Hematopoietic multipotent progenitor cell treated with erythropoietin and hydrocortisone succinate and interleukin-3 and kit ligand, for 6 days (in vitro differentiated cells): ENCODE measurements around the gene CDCA3.

Source experiments
- DNase-seq: peaks from one replicate; pipeline ENCODE4 v3.0.0-alpha.2; 2015

Gene CDCA3

DNA sequence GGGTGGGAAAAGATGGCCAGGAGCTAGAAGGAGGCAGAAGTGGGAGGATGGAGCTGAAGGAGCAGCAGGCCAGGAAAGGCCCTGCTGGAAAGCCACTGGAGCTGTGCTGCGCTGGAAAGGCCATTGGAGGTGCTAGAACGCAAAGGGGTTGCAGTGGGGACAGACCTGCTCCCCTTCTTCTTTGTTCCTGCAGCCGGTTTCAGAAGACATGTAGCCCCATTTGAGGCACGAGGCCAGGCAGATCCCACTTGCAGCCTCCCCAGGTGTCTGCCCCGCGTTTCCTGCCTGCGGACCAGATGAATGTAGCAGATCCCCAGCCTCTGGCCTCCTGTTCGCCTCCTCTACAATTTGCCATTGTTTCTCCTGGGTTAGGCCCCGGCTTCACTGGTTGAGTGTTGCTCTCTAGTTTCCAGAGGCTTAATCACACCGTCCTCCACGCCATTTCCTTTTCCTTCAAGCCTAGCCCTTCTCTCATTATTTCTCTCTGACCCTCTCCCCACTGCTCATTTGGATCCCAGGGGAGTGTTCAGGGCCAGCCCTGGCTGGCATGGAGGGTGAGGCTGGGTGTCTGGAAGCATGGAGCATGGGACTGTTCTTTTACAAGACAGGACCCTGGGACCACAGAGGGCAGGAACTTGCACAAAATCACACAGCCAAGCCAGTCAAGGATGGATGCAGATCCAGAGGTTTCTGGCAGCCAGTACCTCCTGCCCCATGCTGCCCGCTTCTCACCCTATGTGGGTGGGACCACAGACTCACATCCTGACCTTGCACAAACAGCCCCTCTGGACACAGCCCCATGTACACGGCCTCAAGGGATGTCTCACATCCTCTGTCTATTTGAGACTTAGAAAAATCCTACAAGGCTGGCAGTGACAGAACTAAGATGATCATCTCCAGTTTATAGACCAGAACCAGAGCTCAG is 31.7 kb downstream of the CDCA3 start:
- DNase-seq: no peak

DNA sequence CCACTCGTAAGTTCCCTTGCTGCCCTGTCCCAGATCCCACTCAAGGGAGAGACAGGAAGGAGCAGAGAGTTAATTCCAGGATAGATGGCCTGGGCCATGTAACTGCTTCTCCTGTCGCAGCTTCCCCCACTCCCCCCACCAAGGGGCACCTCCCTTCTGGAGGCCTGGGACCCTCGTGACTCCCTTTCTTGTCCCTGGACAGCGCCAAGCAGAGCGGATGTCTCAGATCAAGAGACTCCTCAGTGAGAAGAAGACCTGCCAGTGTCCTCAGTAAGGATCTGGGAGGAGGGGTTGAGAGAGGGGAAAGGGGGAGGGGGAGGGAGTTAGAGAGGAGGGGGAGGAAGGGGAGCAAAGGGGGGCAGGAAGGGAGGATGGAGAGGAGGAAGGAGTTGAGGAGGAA is 32.4 kb downstream of the CDCA3 start:
- no peak for DNase-seq

DNA sequence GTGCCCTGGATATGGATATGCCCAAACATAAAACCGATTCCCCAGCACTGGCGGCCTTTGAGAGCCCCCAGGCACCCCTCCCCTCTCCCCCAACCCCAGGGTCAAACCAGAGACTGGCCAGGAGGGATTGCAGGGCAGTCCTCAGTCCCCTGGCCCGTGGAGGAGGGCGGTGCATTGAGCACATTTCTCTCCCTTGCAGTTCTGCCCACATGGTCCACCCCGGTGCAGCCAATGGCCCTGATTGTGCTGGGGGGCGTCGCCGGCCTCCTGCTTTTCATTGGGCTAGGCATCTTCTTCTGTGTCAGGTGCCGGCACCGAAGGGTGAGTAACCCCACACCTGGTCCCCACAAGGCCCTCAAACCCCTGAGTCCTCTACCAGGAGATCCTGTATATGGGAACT is 32.9 kb downstream of the CDCA3 start:
- no peak for DNase-seq

DNA sequence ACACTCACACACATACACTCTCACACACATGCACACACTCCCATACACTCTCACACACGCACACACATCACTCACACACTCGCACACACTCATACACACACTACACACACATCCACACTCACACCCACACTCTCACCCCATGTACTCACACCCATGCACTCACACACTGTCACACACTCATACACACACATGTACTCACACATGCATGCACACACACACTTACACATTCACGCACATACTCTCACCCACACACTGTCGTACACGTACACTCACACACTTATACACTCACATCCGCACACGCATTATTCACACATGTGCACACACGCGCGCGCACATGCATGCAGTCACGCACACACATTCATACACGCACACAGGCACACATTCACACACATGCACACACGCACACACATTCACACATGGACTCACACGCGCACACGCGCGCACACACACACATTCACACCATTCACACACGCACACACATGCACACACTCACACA is 33.4 kb downstream of the CDCA3 start:
- no peak for DNase-seq

DNA sequence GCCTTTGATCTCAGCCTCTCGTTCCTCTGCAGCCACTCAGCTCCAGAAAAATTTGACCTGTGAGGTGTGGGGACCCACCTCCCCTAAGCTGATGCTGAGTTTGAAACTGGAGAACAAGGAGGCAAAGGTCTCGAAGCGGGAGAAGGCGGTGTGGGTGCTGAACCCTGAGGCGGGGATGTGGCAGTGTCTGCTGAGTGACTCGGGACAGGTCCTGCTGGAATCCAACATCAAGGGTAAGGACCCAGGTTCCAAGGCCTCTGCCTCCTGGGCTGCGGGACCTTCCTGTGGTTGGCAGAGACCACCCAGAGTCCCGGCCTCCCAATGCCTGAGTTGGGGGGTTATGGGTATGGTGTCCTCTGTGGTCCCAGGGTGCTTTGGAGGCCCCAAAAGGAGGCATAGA is 34.0 kb downstream of the CDCA3 start:
- no peak for DNase-seq

DNA sequence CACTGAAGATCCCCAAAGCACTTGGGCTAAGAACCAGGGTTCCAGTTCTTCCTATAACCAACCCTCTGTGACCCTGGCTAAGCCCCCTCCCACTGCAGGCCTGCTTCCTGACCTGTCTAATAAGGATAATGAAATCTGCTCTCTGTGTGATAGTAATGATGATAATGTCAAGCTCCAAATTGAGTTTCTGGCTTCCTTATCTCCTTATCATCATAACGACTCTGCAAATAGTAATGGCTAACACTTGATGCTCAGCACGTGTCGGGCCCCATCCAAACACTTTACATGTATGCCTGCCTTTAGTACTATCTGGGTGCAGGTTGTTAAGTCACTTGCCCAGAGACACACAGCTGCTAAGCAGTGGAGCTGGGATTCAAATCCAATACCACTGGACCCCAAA is 34.5 kb downstream of the CDCA3 start:
- DNase-seq: no peak

DNA sequence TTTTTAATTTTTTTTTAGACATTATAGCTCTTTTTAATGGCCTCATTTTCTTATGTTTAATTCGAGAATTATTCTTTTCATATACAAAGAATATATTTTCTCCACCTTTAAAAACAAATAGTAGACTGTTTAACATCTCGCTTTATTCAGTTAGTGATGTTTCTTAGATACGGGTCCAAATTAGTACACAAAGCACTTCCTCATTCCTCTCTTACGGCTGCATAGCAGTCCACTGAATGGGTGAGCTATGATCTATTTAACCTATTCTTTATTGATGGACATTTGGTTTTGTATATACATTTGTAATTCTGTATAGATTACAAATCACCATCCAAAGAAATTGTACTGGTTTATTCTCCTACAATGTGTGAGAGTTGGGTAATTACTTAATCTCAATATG is 37.7 kb downstream of the CDCA3 start:
- no peak for DNase-seq

DNA sequence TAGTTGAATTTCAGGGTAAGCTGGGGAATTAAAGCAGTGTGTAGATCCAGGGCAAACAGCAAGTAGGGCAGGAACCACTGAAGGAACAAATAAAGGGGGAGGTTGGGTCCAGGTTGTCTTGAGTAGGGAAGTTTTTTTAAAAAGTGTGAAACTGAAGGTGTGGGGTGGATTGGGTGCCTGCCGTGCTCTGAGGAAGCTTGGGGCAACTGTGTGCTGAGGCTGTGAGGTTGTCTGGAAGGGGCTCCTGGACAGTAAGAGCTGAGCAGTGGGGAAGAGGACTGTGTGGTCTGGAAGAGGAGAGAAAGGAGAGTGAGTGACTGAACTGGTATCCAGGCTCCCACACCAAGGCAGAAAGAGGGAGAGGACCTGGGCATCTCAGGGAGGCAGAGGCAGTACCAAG is 40.3 kb downstream of the CDCA3 start:
- DNase-seq: no peak

DNA sequence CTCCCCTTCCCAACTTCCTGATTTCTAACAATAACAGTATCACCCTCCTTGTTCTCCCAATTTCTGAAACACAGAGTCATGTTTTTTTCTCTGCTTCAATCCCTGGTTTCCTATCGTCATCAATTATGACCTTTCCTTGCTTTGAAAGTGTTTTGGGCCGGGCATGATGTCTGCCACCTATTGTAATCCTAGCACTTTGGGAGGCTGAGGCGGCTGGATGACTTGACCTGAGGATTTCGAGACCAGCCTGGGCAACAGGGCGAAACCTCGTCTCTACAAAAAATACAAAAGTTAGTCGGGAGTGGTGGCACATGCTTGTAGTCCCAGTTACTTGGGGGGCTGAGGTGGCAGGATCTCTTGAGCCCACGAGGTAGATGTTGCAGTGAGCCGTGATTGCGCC is 42.0 kb downstream of the CDCA3 start:
- no peak for DNase-seq

DNA sequence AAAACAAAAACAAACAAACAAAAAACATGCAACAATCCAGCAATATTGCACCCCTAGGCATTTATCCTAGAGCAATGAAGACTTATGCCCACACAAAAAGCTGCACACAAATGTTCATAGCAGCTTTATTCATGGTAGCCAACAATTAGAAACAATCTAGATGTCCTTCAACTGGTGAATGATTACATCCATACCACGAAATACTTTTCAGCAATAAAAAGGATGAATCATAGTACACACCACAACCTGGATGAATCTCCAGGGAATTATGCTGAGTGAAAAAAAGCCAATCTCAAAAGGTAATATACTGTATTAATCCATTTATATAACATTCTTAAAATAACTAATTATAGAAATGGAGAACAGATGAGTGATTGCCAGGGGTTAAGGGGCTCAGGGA is 43.9 kb downstream of the CDCA3 start:
- DNase-seq: no peak

DNA sequence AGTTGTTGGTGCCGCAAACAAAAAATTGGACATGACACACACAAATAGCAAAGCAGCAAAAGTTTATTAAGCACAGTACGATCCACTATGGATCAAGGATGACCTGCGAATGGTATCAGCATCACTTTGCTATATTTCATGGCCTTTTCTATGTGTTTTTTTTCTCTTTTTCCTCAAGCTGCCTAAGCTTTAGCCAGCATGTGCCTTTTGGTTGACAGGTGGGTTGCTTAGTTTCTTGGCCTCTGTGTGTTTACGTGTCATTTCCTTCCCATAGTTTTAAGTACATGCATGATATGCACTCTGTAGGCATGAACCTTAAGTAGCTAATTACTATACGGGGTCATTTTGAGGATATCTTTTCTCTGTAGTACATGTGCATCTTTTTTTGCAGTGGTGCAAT is 51.9 kb downstream of the CDCA3 start:
- DNase-seq: no peak
